Measurements from ENCODE around the gene DHFR.

The DHFR gene

GRCh38 chr5:80619086-80619485 is 35.7 kb downstream of the DHFR start:
- TF ChIP-seq YY1 (IDR thresholded peaks at IDR 0.05; ENCODE audit: insufficient read depth, insufficient read length): no peak
- no peak for TF ChIP-seq ZNF274 (IDR thresholded peaks at IDR 0.05; ENCODE audit: low read depth, low read length)
- TF ChIP-seq SUZ12 (IDR thresholded peaks at IDR 0.05; ENCODE audit: extremely low read depth, insufficient read depth, insufficient read length): no peak
- Histone ChIP-seq H3K4me1 (ENCODE audit: insufficient read depth, insufficient read length) (no peaks in the 10 kb centered on the region), H3K27me3 (ENCODE audit: insufficient read depth, insufficient read length) (no peaks in the 10 kb centered on the region), H3K4me3 (ENCODE audit: insufficient read length, low read depth) (no peak overlapping the region), H3K9ac (ENCODE audit: insufficient read length, low read depth) (no peak overlapping the region), H3K9me3 (ENCODE audit: insufficient read depth, low read length) (no peaks in the 10 kb centered on the region), H3K36me3 (ENCODE audit: insufficient read depth, insufficient read length, low read length) (no peaks in the 10 kb centered on the region)
- DNase-seq (ENCODE audit: low read depth, low spot score): no peak

- Histone ChIP-seq H3K27me3 (ENCODE audit: insufficient read depth, insufficient read length) (no peaks in the 10 kb centered on the region), H3K4me1 (ENCODE audit: insufficient read depth, insufficient read length) (no peaks in the 10 kb centered on the region), H3K9ac (ENCODE audit: insufficient read length, low read depth) (no peak overlapping the region), H3K9me3 (ENCODE audit: insufficient read depth, low read length) (no peaks in the 10 kb centered on the region), H3K36me3 (ENCODE audit: insufficient read depth, insufficient read length, low read length) (no peaks in the 10 kb centered on the region), H3K4me3 (ENCODE audit: insufficient read length, low read depth) (no peak overlapping the region)
- DNase-seq (ENCODE audit: low read depth, low spot score): no peak
- TF ChIP-seq SUZ12 (IDR thresholded peaks at IDR 0.05; ENCODE audit: extremely low read depth, insufficient read depth, insufficient read length) (no peak), ZNF274 (IDR thresholded peaks at IDR 0.05; ENCODE audit: low read depth, low read length) (no peak), YY1 (IDR thresholded peaks at IDR 0.05; ENCODE audit: insufficient read depth, insufficient read length) (no peak)
These were observed 36.3 kb downstream of the DHFR start for GRCh38 chr5:80618438-80618837.

- DNase-seq (ENCODE audit: low read depth, low spot score): no peak
- no peaks in the 10 kb centered on the region for H3K9me3 ChIP-seq (ENCODE audit: insufficient read depth, low read length)
- H3K4me3 ChIP-seq (ENCODE audit: insufficient read length, low read depth): no peak overlapping the region
- no peak overlapping the region for H3K9ac ChIP-seq (ENCODE audit: insufficient read length, low read depth)
- no peaks in the 10 kb centered on the region for H3K27me3 ChIP-seq (ENCODE audit: insufficient read depth, insufficient read length)
- H3K4me1 ChIP-seq (ENCODE audit: insufficient read depth, insufficient read length): no peaks in the 10 kb centered on the region
- H3K36me3 ChIP-seq (ENCODE audit: insufficient read depth, insufficient read length, low read length): no peaks in the 10 kb centered on the region
- TF ChIP-seq YY1 (IDR thresholded peaks at IDR 0.05; ENCODE audit: insufficient read depth, insufficient read length) (no peak), SUZ12 (IDR thresholded peaks at IDR 0.05; ENCODE audit: extremely low read depth, insufficient read depth, insufficient read length) (no peak), ZNF274 (IDR thresholded peaks at IDR 0.05; ENCODE audit: low read depth, low read length) (no peak)
These were observed 39.4 kb downstream of the DHFR start for GRCh38 chr5:80615266-80615914.

GRCh38 chr5:80609692-80610091 is 45.1 kb downstream of the DHFR start:
- TF ChIP-seq YY1 (IDR thresholded peaks at IDR 0.05; ENCODE audit: insufficient read depth, insufficient read length): no peak
- H3K27me3 ChIP-seq (ENCODE audit: insufficient read depth, insufficient read length): no peaks in the 10 kb centered on the region
- DNase-seq (ENCODE audit: low read depth, low spot score): no peak

GRCh38 chr5:80608731-80609130 is 46.1 kb downstream of the DHFR start:
- no peaks in the 10 kb centered on the region for H3K27me3 ChIP-seq (ENCODE audit: insufficient read depth, insufficient read length)
- no peak for DNase-seq (ENCODE audit: low read depth, low spot score)
- H3K4me3 ChIP-seq (ENCODE audit: insufficient read length, low read depth): no peak overlapping the region
- TF ChIP-seq YY1 (IDR thresholded peaks at IDR 0.05; ENCODE audit: insufficient read depth, insufficient read length) (no peak), ZNF274 (IDR thresholded peaks at IDR 0.05; ENCODE audit: low read depth, low read length) (no peak), SUZ12 (IDR thresholded peaks at IDR 0.05; ENCODE audit: extremely low read depth, insufficient read depth, insufficient read length) (no peak)
- no peak overlapping the region for H3K9ac ChIP-seq (ENCODE audit: insufficient read length, low read depth)
- H3K9me3 ChIP-seq (ENCODE audit: insufficient read depth, low read length): no peaks in the 10 kb centered on the region
- H3K36me3 ChIP-seq (ENCODE audit: insufficient read depth, insufficient read length, low read length): no peaks in the 10 kb centered on the region
- H3K4me1 ChIP-seq (ENCODE audit: insufficient read depth, insufficient read length): no peaks in the 10 kb centered on the region

More at GRCh38 chr5:80609692-80610091, 45.1 kb downstream of the DHFR start:
- Histone ChIP-seq H3K36me3 (ENCODE audit: insufficient read depth, insufficient read length, low read length) (no peaks in the 10 kb centered on the region), H3K9ac (ENCODE audit: insufficient read length, low read depth) (no peak overlapping the region), H3K9me3 (ENCODE audit: insufficient read depth, low read length) (no peaks in the 10 kb centered on the region), H3K4me1 (ENCODE audit: insufficient read depth, insufficient read length) (no peaks in the 10 kb centered on the region), H3K4me3 (ENCODE audit: insufficient read length, low read depth) (no peak overlapping the region)

- Histone ChIP-seq H3K9ac (ENCODE audit: insufficient read length, low read depth) (no peak overlapping the region), H3K4me3 (ENCODE audit: insufficient read length, low read depth) (no peak overlapping the region), H3K27me3 (ENCODE audit: insufficient read depth, insufficient read length) (no peaks in the 10 kb centered on the region), H3K36me3 (ENCODE audit: insufficient read depth, insufficient read length, low read length) (no peaks in the 10 kb centered on the region), H3K4me1 (ENCODE audit: insufficient read depth, insufficient read length) (no peaks in the 10 kb centered on the region), H3K9me3 (ENCODE audit: insufficient read depth, low read length) (no peaks in the 10 kb centered on the region)
- TF ChIP-seq YY1 (IDR thresholded peaks at IDR 0.05; ENCODE audit: insufficient read depth, insufficient read length) (no peak), ZNF274 (IDR thresholded peaks at IDR 0.05; ENCODE audit: low read depth, low read length) (no peak), SUZ12 (IDR thresholded peaks at IDR 0.05; ENCODE audit: extremely low read depth, insufficient read depth, insufficient read length) (no peak)
- DNase-seq (ENCODE audit: low read depth, low spot score): no peak
These were observed 47.0 kb downstream of the DHFR start for GRCh38 chr5:80607832-80608231.

- no peak for DNase-seq (ENCODE audit: low read depth, low spot score)
- no peak overlapping the region for H3K4me3 ChIP-seq (ENCODE audit: insufficient read length, low read depth)
- TF ChIP-seq SUZ12 (IDR thresholded peaks at IDR 0.05; ENCODE audit: extremely low read depth, insufficient read depth, insufficient read length) (no peak), ZNF274 (IDR thresholded peaks at IDR 0.05; ENCODE audit: low read depth, low read length) (no peak)
- H3K9ac ChIP-seq (ENCODE audit: insufficient read length, low read depth): no peak overlapping the region
- no peaks in the 10 kb centered on the region for H3K4me1 ChIP-seq (ENCODE audit: insufficient read depth, insufficient read length)
- no peaks in the 10 kb centered on the region for H3K36me3 ChIP-seq (ENCODE audit: insufficient read depth, insufficient read length, low read length)
- H3K9me3 ChIP-seq (ENCODE audit: insufficient read depth, low read length): no peaks in the 10 kb centered on the region
- no peaks in the 10 kb centered on the region for H3K27me3 ChIP-seq (ENCODE audit: insufficient read depth, insufficient read length)
These were observed 47.4 kb downstream of the DHFR start for GRCh38 chr5:80607343-80607742.
